H1 (cell line): ENCODE results near the gene CST9L. TPM values are rescaled to one million over a fixed set of nuclear protein-coding genes. Genes with fewer than 3 reads are reported as not detected.

Source experiments
- CTCF ChIA-PET: fragments of 300-600 bp; sonication (Branson Sonifier 250); formaldehyde crosslinking; loops from one replicate; lab custom pipeline; 2021; ENCODE audit not compliant: partially characterized antibody; lab: Charles Lee
- POLR2A ChIA-PET: fragments of 300-600 bp; sonication (Branson Sonifier 250); formaldehyde crosslinking; loops from one replicate; lab custom pipeline; 2021; ENCODE audit warnings: inconsistent platforms; ENCODE audit not compliant: partially characterized antibody; lab: Charles Lee
- DNase-seq, 2 experiments: peaks; one replicate each; pipeline versions ENCODE4 v3.0.0 to v3.0.0-alpha.2; 2010 to 2022; ENCODE audit warnings: low spot score in 2 of 2, low read depth in 1 of 2, mixed read lengths in 1 of 2
- FAIRE-seq: peaks from 2 replicates; lab custom pipeline; 2011; peaks lifted over from hg19 to GRCh38; lab: Jason Lieb, UNC
- H2AFZ ChIP-seq: 2 replicates; pipeline ENCODE4 v1.8.1; 2012; ENCODE audit warnings: low read length, inconsistent platforms
- H2AK5ac ChIP-seq: 2 replicates; pipeline ENCODE4 v1.6.1; 2013; ENCODE audit warnings: low read depth, low read length
- H2BK120ac ChIP-seq: replicated peaks from 2 replicates; pipeline ENCODE3; 2013; ENCODE audit warnings: low read depth, low read length, inconsistent platforms
- H2BK12ac ChIP-seq: 2 replicates; pipeline ENCODE4 v1.6.1; 2013; ENCODE audit warnings: low read depth, low read length
- H2BK15ac ChIP-seq: 2 replicates; pipeline ENCODE4 v1.6.1; 2013; ENCODE audit warnings: low read length
- H2BK20ac ChIP-seq: 2 replicates; pipeline ENCODE4 v1.6.1; 2013; ENCODE audit warnings: low read length
- H2BK5ac ChIP-seq: 2 replicates; pipeline ENCODE4 v1.6.1; 2013; ENCODE audit warnings: low read depth, low read length
- H3K14ac ChIP-seq: 2 replicates; pipeline ENCODE4 v1.6.1; 2013; ENCODE audit warnings: inconsistent platforms; ENCODE audit not compliant: insufficient read length
- H3K18ac ChIP-seq: 2 replicates; pipeline ENCODE4 v1.6.1; 2013; ENCODE audit warnings: low read length; ENCODE audit errors: extremely low read depth
- H3K23ac ChIP-seq: 2 replicates; pipeline ENCODE4 v1.6.1; 2013; ENCODE audit warnings: inconsistent platforms; ENCODE audit not compliant: insufficient read length
- H3K23me2 ChIP-seq: 2 replicates; pipeline ENCODE4 v1.6.1; 2013; ENCODE audit warnings: low read depth, low read length
- H3K27ac ChIP-seq: 2 replicates; pipeline ENCODE4 v1.6.1; 2011; ENCODE audit warnings: low read depth, low read length, inconsistent platforms
- H3K27me3 ChIP-seq, 4 experiments: replicated peaks in 1 of 4; 1 replicate in 1 of 4; 2 replicates in 3 of 4; pipeline versions ENCODE4 v1.6.1 to v1.8.1; 2011 to 2013; ENCODE audit warnings: low read length in 3 of 4, mild to moderate bottlenecking in 3 of 4, inconsistent platforms in 2 of 4, mixed read lengths in 2 of 4, moderate library complexity in 1 of 4; ENCODE audit not compliant: control insufficient read depth in 3 of 4, insufficient read depth in 3 of 4; ENCODE audit errors: extremely low read depth in 1 of 4
- H3K36me3 ChIP-seq, 4 experiments: 2 replicates each; pipeline versions ENCODE4 v1.6.1 to v1.8.1; 2011 to 2013; ENCODE audit warnings: mild to moderate bottlenecking in 4 of 4, low read length in 3 of 4, moderate library complexity in 2 of 4, control low read depth in 1 of 4, inconsistent platforms in 1 of 4; ENCODE audit not compliant: insufficient read depth in 4 of 4, control insufficient read depth in 2 of 4
- H3K4ac ChIP-seq: replicated peaks from 2 replicates; pipeline ENCODE3; 2013; ENCODE audit warnings: low read length, low read depth, mixed read lengths, inconsistent platforms; ENCODE audit not compliant: insufficient read length
- H3K4me1 ChIP-seq, 4 experiments: replicated peaks in 1 of 4; 1 replicate in 1 of 4; 2 replicates in 3 of 4; pipeline versions ENCODE4 v1.6.1 to v1.8.1; 2011 to 2013; ENCODE audit warnings: low read length in 3 of 4, inconsistent platforms in 2 of 4, mixed read lengths in 1 of 4; ENCODE audit not compliant: insufficient read depth in 4 of 4, control insufficient read depth in 3 of 4
- H3K4me2 ChIP-seq, 2 experiments: 2 replicates each; pipeline versions ENCODE4 v1.6.1 to v1.8.1; 2011 to 2013; ENCODE audit warnings: low read depth in 2 of 2, low read length in 2 of 2, control low read depth in 1 of 2, inconsistent platforms in 1 of 2, mild to moderate bottlenecking in 1 of 2; ENCODE audit not compliant: insufficient read depth in 1 of 2
- H3K4me3 ChIP-seq, 4 experiments: fragments of 200-600, 300-600 bp in 1 of 4; sonication (generic), shearing (Covaris generic), sonication (Bioruptor Twin) in 1 of 4; 2 replicates each; pipeline versions ENCODE4 v1.5.1 to v1.8.1; 2011 to 2016; ENCODE audit warnings: low read length in 4 of 4, low read depth in 3 of 4, control low read depth in 2 of 4, inconsistent platforms in 2 of 4, mild to moderate bottlenecking in 2 of 4, mixed read lengths in 1 of 4, moderate library complexity in 1 of 4; ENCODE audit not compliant: insufficient read depth in 2 of 4; ENCODE audit errors: extremely low read depth in 1 of 4
- H3K56ac ChIP-seq: replicated peaks from 2 replicates; pipeline ENCODE3; 2013; ENCODE audit warnings: low read depth, mild to moderate bottlenecking, mixed read lengths, low read length, inconsistent platforms; ENCODE audit not compliant: insufficient read length
- H3K79me1 ChIP-seq: 2 replicates; pipeline ENCODE4 v1.6.1; 2013; ENCODE audit warnings: low read depth, low read length, control low read depth
- H3K79me2 ChIP-seq, 2 experiments: 2 replicates each; pipeline versions ENCODE4 v1.6.1 to v1.8.1; 2012 to 2013; ENCODE audit warnings: low read length in 2 of 2, mild to moderate bottlenecking in 2 of 2, inconsistent platforms in 1 of 2; ENCODE audit not compliant: insufficient read depth in 2 of 2, control insufficient read depth in 1 of 2
- H3K9ac ChIP-seq, 4 experiments: replicated peaks in 1 of 4; 1 replicate in 1 of 4; 2 replicates in 3 of 4; pipeline versions ENCODE4 v1.6.1 to v1.8.1; 2011 to 2013; ENCODE audit warnings: low read depth in 3 of 4, low read length in 3 of 4, control low read depth in 2 of 4, mild to moderate bottlenecking in 2 of 4, moderate library complexity in 2 of 4, inconsistent platforms in 1 of 4; ENCODE audit errors: extremely low read depth in 1 of 4
- H3K9me3 ChIP-seq, 2 experiments: 2 replicates each; pipeline versions ENCODE4 v1.6.1 to v1.8.1; 2012 to 2013; ENCODE audit warnings: mild to moderate bottlenecking in 2 of 2, moderate library complexity in 2 of 2, control low read depth in 1 of 2, inconsistent platforms in 1 of 2, low read depth in 1 of 2, low read length in 1 of 2, mixed read lengths in 1 of 2; ENCODE audit not compliant: insufficient read depth in 2 of 2
- H4K20me1 ChIP-seq, 2 experiments: replicated peaks in 1 of 2; 2 replicates each; pipeline versions ENCODE3 to v1.8.1; 2011 to 2013; ENCODE audit warnings: inconsistent platforms in 2 of 2, low read length in 2 of 2, mild to moderate bottlenecking in 1 of 2; ENCODE audit not compliant: insufficient read depth in 2 of 2, control insufficient read depth in 1 of 2
- H4K5ac ChIP-seq: 2 replicates; pipeline ENCODE4 v1.6.1; 2013; ENCODE audit warnings: low read length, low read depth, mixed read lengths, inconsistent platforms; ENCODE audit not compliant: insufficient read length
- H4K8ac ChIP-seq: 2 replicates; pipeline ENCODE4 v1.8.0; 2013; ENCODE audit warnings: mild to moderate bottlenecking, moderate library complexity, low read length, inconsistent platforms; ENCODE audit not compliant: insufficient read depth; ENCODE audit errors: extremely low read depth
- H4K91ac ChIP-seq: replicated peaks from 2 replicates; pipeline ENCODE3; 2013; ENCODE audit warnings: low read length, mixed read lengths, inconsistent platforms; ENCODE audit not compliant: insufficient read length
- ASH2L ChIP-seq: fragments of 200-600, 300-600 bp; sonication (generic); IDR thresholded peaks from one replicate; pipeline ENCODE4 v1.7.1; 2017; ENCODE audit warnings: low read length
- BCL11A ChIP-seq, 2 experiments: IDR thresholded peaks; one replicate each; pipeline ENCODE4 v1.6.1; 2011; ENCODE audit warnings: low read depth in 2 of 2, low read length in 2 of 2, mild to moderate bottlenecking in 2 of 2
- CEBPB ChIP-seq: IDR thresholded peaks from 2 replicates; pipeline ENCODE4 v1.6.1; 2012; ENCODE audit warnings: low read depth, low read length
- FOSL1 ChIP-seq: IDR thresholded peaks from 2 replicates; pipeline ENCODE4 v1.6.1; 2011; ENCODE audit warnings: mild to moderate bottlenecking, low read depth, low read length, moderate library complexity; ENCODE audit not compliant: insufficient read depth
- GTF2F1 ChIP-seq: IDR thresholded peaks from 2 replicates; pipeline ENCODE4 v1.6.1; 2012; ENCODE audit warnings: low read depth, low read length, improper control_type of control experiment, borderline replicate concordance
- NRF1 ChIP-seq: IDR thresholded peaks from 2 replicates; pipeline ENCODE4 v1.6.1; 2011; ENCODE audit warnings: mild to moderate bottlenecking, low read depth, low read length, improper control_type of control experiment
- RXRA ChIP-seq: IDR thresholded peaks from 2 replicates; pipeline ENCODE4 v1.6.1; 2011; ENCODE audit warnings: low read depth, mild to moderate bottlenecking, low read length, moderate library complexity; ENCODE audit not compliant: insufficient read depth
- SIX5 ChIP-seq: IDR thresholded peaks from 2 replicates; pipeline ENCODE4 v1.6.1; 2011; ENCODE audit warnings: mild to moderate bottlenecking, low read depth, low read length
- SP1 ChIP-seq: IDR thresholded peaks from 2 replicates; pipeline ENCODE4 v1.6.1; 2011; ENCODE audit warnings: low read depth, low read length
- SP2 ChIP-seq: IDR thresholded peaks from 2 replicates; pipeline ENCODE4 v1.6.1; 2012; ENCODE audit warnings: mild to moderate bottlenecking, low read length, inconsistent platforms
- SRF ChIP-seq: IDR thresholded peaks from 2 replicates; pipeline ENCODE4 v1.6.1; 2011; ENCODE audit warnings: mild to moderate bottlenecking, low read depth, low read length, moderate library complexity
- SUZ12 ChIP-seq: fragments of 200-600 bp; sonication (generic); IDR thresholded peaks from 2 replicates; pipeline ENCODE4 v1.6.1; 2012; ENCODE audit warnings: mild to moderate bottlenecking, inconsistent platforms, low read length, moderate library complexity, mixed read lengths
- TAF1 ChIP-seq: IDR thresholded peaks from 2 replicates; pipeline ENCODE4 v1.6.1; 2011; ENCODE audit warnings: mild to moderate bottlenecking, low read depth, low read length
- TBP ChIP-seq: IDR thresholded peaks from 2 replicates; pipeline ENCODE4 v1.6.1; 2011; ENCODE audit warnings: low read depth, low read length, improper control_type of control experiment
- TEAD4 ChIP-seq: IDR thresholded peaks from 2 replicates; pipeline ENCODE4 v1.6.1; 2012; ENCODE audit warnings: low read depth, low read length, inconsistent platforms, mixed read lengths
- YY1 ChIP-seq: IDR thresholded peaks from 2 replicates; pipeline ENCODE4 v1.6.1; 2011; ENCODE audit warnings: low read depth, mild to moderate bottlenecking, low read length
- WGBS, 2 experiments: shearing (Covaris generic) in 1 of 2; methylation state at CpG; one replicate each; pipeline versions ENCODE4 v1.1.6 to v1.1.7; 2013 to 2015; ENCODE audit warnings: low lambda C conversion rate in 2 of 2, mixed read lengths in 2 of 2, inconsistent platforms in 1 of 2, low coverage in 1 of 2, missing lambda C conversion rate in 1 of 2; ENCODE audit not compliant: insufficient replicate concordance in 2 of 2, insufficient coverage in 1 of 2, insufficient read length in 1 of 2; ENCODE audit errors: extremely low coverage in 1 of 2, missing lambda C conversion rate in 1 of 2; 5-methylcytosine and 5-hydroxymethylcytosine counted together
- polyA plus RNA-seq, 7 experiments: library from polyadenylated mRNA; depleted of rRNA in 3 of 7; stranded (reverse) in 5 of 7; unstranded in 2 of 7; fragments of >200 nt in 5 of 7; fragments of 200-250 nt in 2 of 7; gene quantifications; 1 replicate in 5 of 7; 2 replicates in 1 of 7; 4 replicates in 1 of 7; pipeline versions ENCODE4 v1.2.1 to v1.2.3, GENCODE V29; 2011 to 2013; ENCODE audit warnings: missing spikeins in 2 of 7, mixed read lengths in 2 of 7
- total RNA-seq: library from RNA; stranded (reverse); fragmentation: NEBNext Ultra II Directional; extraction: Animal tissue kit (Norgen Biotek cat#: 25700); gene quantifications from 2 replicates; pipeline ENCODE4 v1.2.1, GENCODE V29; 2021

CST9L gene
- total and polyA plus RNA-seq, 2 of the 8 experiments (the other 6 are each of a cell fraction or from before 2014, with no cell fraction given) = not detected

GRCh38 chr20:23603321-23603720 is 35.0 kb upstream of the CST9L start:
- no peak overlapping the region for H4K91ac ChIP-seq
- no peaks in the 10 kb centered on the region for H3K9me3 ChIP-seq
- no peak overlapping the region for H2AFZ ChIP-seq
- peak in 1 of 2 experiments; percentile 35 for DNase-seq
- H3K4me3 ChIP-seq = no peak overlapping the region
- H2BK5ac ChIP-seq = no peak overlapping the region
- no peaks in the 10 kb centered on the region; a peak in 1 of 7 replicates for H3K27me3 ChIP-seq
- no peaks in the 10 kb centered on the region for H3K36me3 ChIP-seq
- no peaks in the 10 kb centered on the region for H3K79me1 ChIP-seq
- no peak overlapping the region for H2BK120ac ChIP-seq
- no peaks in the 10 kb centered on the region for H3K23me2 ChIP-seq
- no peak overlapping the region for H3K4me2 ChIP-seq
- WGBS, 2 experiments = 85% methylated on average over 4 of the region's 4 CpGs; no CpG with 5 or more reads in 1 of the 2 experiments
- no peak overlapping the region for H3K9ac ChIP-seq
- no peak overlapping the region for H3K4ac ChIP-seq
- H4K8ac ChIP-seq = no peak overlapping the region
- H3K56ac ChIP-seq = no peak overlapping the region
- no peaks in the 10 kb centered on the region for H3K79me2 ChIP-seq
- peak overlapping the region; percentile 38; the same call in 1 of the 2 replicates for H2BK20ac ChIP-seq
- peak overlapping the region; percentile 17; the same call in 1 of the 2 replicates for H2AK5ac ChIP-seq
- no peak overlapping the region for H3K23ac ChIP-seq
- H4K5ac ChIP-seq = no peak overlapping the region
- H3K18ac ChIP-seq = no peak overlapping the region
- H3K14ac ChIP-seq = no peak overlapping the region
- FAIRE-seq = no peak
- ChIA-PET POLR2A (interaction anchor here (1.1 kb wide), 1 partner anchor 18 kb away, joined by 3 read pairs; no protein-coding TSS in a partner anchor), CTCF (interaction anchor here (0.7 to 18.5 kb wide), 6 partner anchors 21 to 187 kb away, joined by 3 to 328 read pairs (median 4); partner anchors contain the start of genes CST11 and CSTL1)
- H4K20me1 ChIP-seq = no peaks in the 10 kb centered on the region
- peaks cover 0 to 1% (median 0%) of the 10 kb centered on the region in 4 experiments; a peak in 1 of 7 replicates for H3K4me1 ChIP-seq
- peak overlapping the region; percentile 67 for H2BK15ac ChIP-seq
- H3K27ac ChIP-seq = no peak overlapping the region
- no peak overlapping the region; the same call in 1 of the 2 replicates for H2BK12ac ChIP-seq
- TF ChIP-seq TBP (no peak), SP2 (no peak), TEAD4 (no peak), CEBPB (no peak), BCL11A (IDR thresholded peaks at IDR 0.05; ENCODE audit: low read depth in 2 of 2, low read length in 2 of 2) (no peak), YY1 (no peak), SIX5 (no peak), SP1 (no peak), FOSL1 (no peak), GTF2F1 (no peak), RXRA (no peak), ASH2L (no peak), SUZ12 (no peak), NRF1 (no peak), TAF1 (no peak), SRF (no peak)
